HUES64 (cell line): ENCODE measurements around the gene GRM7.

ENCODE experiments used
- H3K27ac ChIP-seq: 2 replicates; pipeline ENCODE4 v1.7.0; 2013; ENCODE audit warnings: low read depth, low read length, inconsistent platforms
- H3K27me3 ChIP-seq: 2 replicates; pipeline ENCODE4 v1.6.1; 2013; ENCODE audit warnings: mild to moderate bottlenecking, low read length; ENCODE audit not compliant: insufficient read depth
- H3K36me3 ChIP-seq: 2 replicates; pipeline ENCODE4 v1.6.1; 2013; ENCODE audit warnings: mild to moderate bottlenecking, low read length; ENCODE audit not compliant: insufficient read depth
- H3K4me1 ChIP-seq: 2 replicates; pipeline ENCODE4 v1.6.1; 2013; ENCODE audit warnings: mild to moderate bottlenecking, low read length, moderate library complexity; ENCODE audit not compliant: insufficient read depth
- H3K4me3 ChIP-seq: 2 replicates; pipeline ENCODE4 v1.5.1; 2013; ENCODE audit warnings: mild to moderate bottlenecking, low read length, moderate library complexity
- H3K9ac ChIP-seq: 2 replicates; pipeline ENCODE4 v1.6.1; 2013; ENCODE audit warnings: mild to moderate bottlenecking, low read depth, low read length
- H3K9me3 ChIP-seq: 2 replicates; pipeline ENCODE4 v1.6.1; 2013; ENCODE audit warnings: low read depth, low read length; ENCODE audit not compliant: insufficient read depth
- WGBS: fragments of 150-250, 120-280 bp; methylation state at CpG from one replicate; pipeline ENCODE4 v1.1.7; 2013; ENCODE audit warnings: missing lambda C conversion rate; 5-methylcytosine and 5-hydroxymethylcytosine counted together

Gene GRM7

DNA sequence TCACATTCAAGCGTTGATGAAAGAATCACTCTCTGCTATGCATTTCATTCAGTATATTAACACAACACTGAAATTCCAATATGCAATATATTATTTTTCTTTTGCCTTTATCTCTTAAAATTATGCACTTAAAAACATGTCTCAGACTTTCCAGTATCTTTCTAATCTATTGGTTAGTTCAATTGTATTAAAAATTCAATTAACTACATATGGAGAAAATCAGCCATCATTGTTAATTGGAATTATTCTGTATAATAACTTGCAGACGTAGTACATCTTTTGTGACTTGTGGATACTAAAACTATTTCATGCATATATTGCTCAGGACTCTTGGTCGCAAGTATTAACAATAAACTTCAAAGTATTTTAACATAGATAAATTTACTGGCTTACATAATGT lies 715.6 kb downstream of the GRM7 start:
- Histone ChIP-seq H3K4me3 (no peak overlapping the region), H3K4me1 (no peaks in the 10 kb centered on the region), H3K36me3 (no peaks in the 10 kb centered on the region), H3K27me3 (no peaks in the 10 kb centered on the region), H3K27ac (no peak overlapping the region), H3K9me3 (no peaks in the 10 kb centered on the region), H3K9ac (no peak overlapping the region)
- WGBS = 88% methylated on average over 2 of the region's 3 CpGs

DNA sequence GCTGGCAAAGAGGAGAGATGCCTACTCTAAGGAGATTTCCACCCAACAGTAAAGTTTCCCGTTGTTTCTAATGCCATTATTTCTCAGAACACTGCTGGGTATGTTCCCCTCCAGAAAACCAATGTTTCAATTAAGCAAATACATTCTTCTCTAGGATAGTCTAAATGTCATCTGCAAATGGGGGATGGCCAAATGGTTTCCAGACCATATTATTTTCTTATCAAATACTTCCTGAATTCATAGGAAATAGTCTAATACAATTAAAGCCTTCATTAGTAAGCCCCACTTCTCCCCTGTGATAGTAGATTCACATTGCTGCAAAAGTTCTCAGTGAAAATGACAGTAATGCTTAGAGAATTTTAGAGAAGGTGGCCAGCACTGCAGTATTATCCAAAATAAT lies 716.6 kb downstream of the GRM7 start:
- no peaks in the 10 kb centered on the region for H3K27me3 ChIP-seq
- no peak overlapping the region for H3K27ac ChIP-seq
- no peaks in the 10 kb centered on the region for H3K36me3 ChIP-seq
- H3K9ac ChIP-seq = no peak overlapping the region
- H3K9me3 ChIP-seq = no peaks in the 10 kb centered on the region
- WGBS = 82% methylated on average over 1 of the region's 1 CpG
- no peaks in the 10 kb centered on the region for H3K4me1 ChIP-seq
- H3K4me3 ChIP-seq = no peak overlapping the region

DNA sequence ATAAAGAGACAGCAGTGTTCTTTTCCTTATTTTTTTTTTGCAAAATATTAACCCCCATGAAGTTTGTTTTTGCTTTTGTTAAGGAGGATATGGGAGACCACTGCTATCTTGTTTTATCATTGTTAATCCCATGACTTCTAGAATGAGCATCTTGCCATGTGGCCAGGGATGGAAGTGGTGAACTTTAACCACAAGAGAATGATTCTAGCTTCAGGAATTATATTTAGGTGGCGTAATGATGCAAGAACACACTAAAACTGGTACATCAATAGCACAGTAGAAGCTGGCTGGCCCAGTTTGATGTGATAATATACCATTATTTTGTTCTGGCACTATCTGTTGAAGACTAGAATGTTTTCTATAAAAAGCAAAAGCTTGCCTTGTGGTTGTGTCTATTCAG lies 720.9 kb downstream of the GRM7 start:
- Histone ChIP-seq H3K4me1 (no peaks in the 10 kb centered on the region), H3K27ac (no peak overlapping the region), H3K36me3 (no peaks in the 10 kb centered on the region), H3K9me3 (no peaks in the 10 kb centered on the region), H3K27me3 (no peaks in the 10 kb centered on the region), H3K9ac (no peak overlapping the region), H3K4me3 (no peak overlapping the region)
- 88% methylated on average over 1 of the region's 1 CpG for WGBS

DNA sequence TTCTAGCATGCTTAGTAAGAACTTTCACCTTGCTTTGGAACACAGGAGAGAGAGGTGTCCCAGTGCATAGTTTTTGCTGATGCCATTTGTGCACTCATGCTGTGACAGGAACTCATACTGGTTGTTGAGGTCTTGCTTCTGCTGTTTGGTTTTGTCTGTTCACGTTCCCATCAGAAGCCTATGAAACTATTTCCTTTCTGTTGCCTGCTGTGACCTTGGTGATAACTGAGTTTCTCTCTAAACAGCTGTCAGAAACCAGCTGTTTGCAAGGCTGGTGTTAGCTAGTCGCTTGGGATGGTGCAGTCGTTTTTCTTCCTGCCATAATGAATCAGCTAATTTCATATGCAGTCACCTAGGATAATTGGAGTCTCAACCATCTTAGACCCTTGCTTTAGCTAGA lies 724.1 kb downstream of the GRM7 start:
- H3K27me3 ChIP-seq = no peaks in the 10 kb centered on the region
- no peak overlapping the region for H3K9ac ChIP-seq
- H3K36me3 ChIP-seq = no peaks in the 10 kb centered on the region
- 84% methylated on average over 3 of the region's 3 CpGs for WGBS
- H3K9me3 ChIP-seq = no peaks in the 10 kb centered on the region
- H3K4me1 ChIP-seq = no peaks in the 10 kb centered on the region
- H3K27ac ChIP-seq = no peak overlapping the region
- H3K4me3 ChIP-seq = no peak overlapping the region

DNA sequence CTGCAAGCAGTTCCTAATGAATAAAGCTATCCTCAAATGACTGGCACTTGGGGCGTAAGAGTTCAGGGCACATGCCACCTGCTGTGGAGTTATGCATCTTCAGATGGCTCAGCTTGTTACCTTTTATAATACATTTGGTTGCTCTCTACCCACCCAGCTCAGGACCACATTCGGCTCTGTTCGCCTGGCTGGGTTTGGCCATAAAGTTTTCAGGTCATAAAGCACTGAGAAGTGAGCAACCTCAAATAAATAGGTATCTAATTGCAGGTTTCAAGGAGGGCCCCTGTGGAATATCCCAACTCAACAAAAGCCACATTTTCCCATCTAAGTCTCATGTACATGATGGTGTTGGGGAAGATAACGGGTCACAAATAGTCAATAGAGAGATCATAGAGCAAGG lies 727.3 kb downstream of the GRM7 start:
- H3K9ac ChIP-seq = no peak overlapping the region
- H3K36me3 ChIP-seq = no peaks in the 10 kb centered on the region
- 96% methylated on average over 4 of the region's 4 CpGs for WGBS
- H3K4me1 ChIP-seq = no peaks in the 10 kb centered on the region
- H3K4me3 ChIP-seq = no peak overlapping the region
- no peaks in the 10 kb centered on the region for H3K27me3 ChIP-seq
- H3K9me3 ChIP-seq = no peaks in the 10 kb centered on the region
- H3K27ac ChIP-seq = no peak overlapping the region

DNA sequence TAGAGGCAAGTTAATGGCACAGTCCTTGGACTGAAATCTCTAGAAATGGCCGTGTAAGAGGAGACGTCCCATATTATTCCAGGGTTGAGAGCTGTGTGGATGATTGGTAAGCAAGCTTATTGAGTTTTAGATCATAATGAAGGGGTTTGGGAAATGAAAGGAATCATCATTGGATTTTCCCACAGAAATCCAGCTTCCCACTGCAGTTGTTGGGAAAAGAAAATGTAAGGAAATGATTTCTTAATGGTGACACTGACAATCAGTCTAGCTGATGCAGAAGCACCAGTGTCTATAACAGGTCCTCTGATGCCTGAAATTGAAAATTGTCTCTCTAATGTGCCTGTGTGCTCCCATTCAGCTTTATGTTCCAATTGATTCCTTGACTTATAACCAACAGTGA lies 728.6 kb downstream of the GRM7 start:
- H3K4me3 ChIP-seq = no peak overlapping the region
- H3K27me3 ChIP-seq = no peaks in the 10 kb centered on the region
- 97% methylated on average over 2 of the region's 2 CpGs for WGBS
- H3K9ac ChIP-seq = no peak overlapping the region
- no peak overlapping the region for H3K27ac ChIP-seq
- no peaks in the 10 kb centered on the region for H3K36me3 ChIP-seq
- no peaks in the 10 kb centered on the region for H3K9me3 ChIP-seq
- no peaks in the 10 kb centered on the region for H3K4me1 ChIP-seq

DNA sequence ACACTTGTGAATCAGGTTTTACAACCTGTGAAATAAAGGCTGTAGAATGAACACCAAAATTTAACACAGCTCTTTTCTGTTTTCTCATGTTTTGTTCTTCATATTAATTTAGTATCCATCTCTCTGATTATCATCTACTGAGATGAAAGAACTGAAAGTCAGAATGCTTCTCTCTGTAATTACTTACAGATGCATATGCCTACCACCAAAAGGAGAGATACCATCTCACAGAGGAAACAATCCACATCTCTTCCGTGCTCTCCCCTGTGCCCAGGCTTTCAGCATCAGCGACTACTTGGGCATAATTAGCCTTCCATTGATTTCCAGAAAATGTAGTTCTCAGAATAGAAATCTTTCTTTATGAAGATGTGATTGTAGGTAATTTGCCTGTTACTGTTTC lies 741.4 kb downstream of the GRM7 start:
- Histone ChIP-seq H3K9me3 (no peaks in the 10 kb centered on the region), H3K4me3 (no peak overlapping the region), H3K36me3 (no peaks in the 10 kb centered on the region), H3K27ac (no peak overlapping the region), H3K4me1 (0 out of 2 replicates have a peak, but pooled peaks cover 6% of the 10 kb centered on the region), H3K27me3 (no peaks in the 10 kb centered on the region), H3K9ac (no peak overlapping the region)
- WGBS = 98% methylated on average over 2 of the region's 2 CpGs

DNA sequence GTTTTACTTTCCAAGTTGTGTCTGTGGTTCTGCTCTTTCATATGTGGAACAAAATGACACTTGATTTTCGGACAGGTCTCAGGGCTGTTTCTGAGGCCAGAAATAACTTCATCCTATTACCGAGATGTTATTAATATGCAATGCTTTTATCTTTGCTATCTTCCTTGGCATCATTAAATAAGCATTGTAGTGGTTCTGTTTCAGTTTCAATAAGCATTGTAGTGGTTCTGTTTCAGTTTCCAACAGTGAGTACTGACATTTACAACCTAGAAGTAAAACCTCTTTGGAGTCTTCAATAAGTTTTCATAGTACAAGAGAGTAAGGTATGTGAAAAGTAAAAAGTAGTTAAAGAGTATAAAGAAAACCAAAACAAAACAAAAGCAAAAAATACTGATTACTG lies 746.2 kb downstream of the GRM7 start:
- H3K9ac ChIP-seq = no peak overlapping the region
- no peak overlapping the region for H3K27ac ChIP-seq
- H3K4me3 ChIP-seq = no peak overlapping the region
- 90% methylated on average over 2 of the region's 2 CpGs for WGBS
- no peaks in the 10 kb centered on the region for H3K27me3 ChIP-seq
- H3K36me3 ChIP-seq = no peaks in the 10 kb centered on the region
- no peaks in the 10 kb centered on the region for H3K9me3 ChIP-seq
- H3K4me1 ChIP-seq = no peaks in the 10 kb centered on the region

DNA sequence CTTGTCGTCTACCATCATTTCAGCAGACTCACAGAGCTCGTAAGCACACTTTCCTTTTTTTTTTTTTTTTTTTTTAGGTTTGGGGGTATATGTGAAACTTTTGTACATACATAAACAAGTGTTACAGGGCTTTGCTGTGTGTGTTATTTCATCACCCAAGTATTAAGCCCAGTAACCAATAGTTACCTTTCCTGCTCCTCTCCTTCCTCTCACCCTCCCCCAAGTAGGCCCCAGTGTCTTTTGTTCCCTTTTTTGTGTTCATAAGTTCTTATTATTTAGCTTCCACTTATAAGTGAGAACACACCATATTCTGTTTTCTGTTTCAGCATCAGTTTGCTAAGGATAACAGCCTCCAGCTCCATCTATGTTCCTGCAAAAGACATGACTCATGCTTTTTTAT lies 746.8 kb downstream of the GRM7 start:
- WGBS = 100% methylated on average over 1 of the region's 2 CpGs
- no peak overlapping the region for H3K9ac ChIP-seq
- H3K9me3 ChIP-seq = no peaks in the 10 kb centered on the region

DNA sequence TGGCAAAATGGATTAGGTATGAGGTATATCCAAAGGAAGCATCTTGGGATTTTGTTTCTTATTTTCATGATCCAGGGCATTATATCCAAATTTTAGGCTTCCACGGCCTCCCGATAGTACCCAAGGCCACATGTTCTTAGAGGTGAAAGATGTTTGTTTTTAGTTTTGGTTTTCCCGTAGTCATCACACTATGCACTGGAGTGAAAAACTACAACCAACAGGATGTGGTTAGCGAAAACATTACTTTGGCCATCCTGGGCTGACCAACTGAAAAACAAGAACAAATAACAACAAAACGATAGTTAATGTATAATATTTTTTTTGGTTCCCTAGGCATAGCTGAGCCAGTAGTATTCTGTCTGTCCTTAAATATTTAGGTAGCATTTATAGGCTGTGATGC lies 749.7 kb downstream of the GRM7 start:
- no peaks in the 10 kb centered on the region for H3K36me3 ChIP-seq
- no peaks in the 10 kb centered on the region for H3K27me3 ChIP-seq
- H3K9me3 ChIP-seq = no peaks in the 10 kb centered on the region
- H3K4me1 ChIP-seq = no peaks in the 10 kb centered on the region
- no peak overlapping the region for H3K9ac ChIP-seq
- 96% methylated on average over 4 of the region's 5 CpGs for WGBS
- H3K27ac ChIP-seq = no peak overlapping the region
- H3K4me3 ChIP-seq = no peak overlapping the region

More for the DNA sequence above, 746.8 kb downstream of the GRM7 start:
- Histone ChIP-seq H3K27me3 (no peaks in the 10 kb centered on the region), H3K36me3 (no peaks in the 10 kb centered on the region), H3K4me1 (no peaks in the 10 kb centered on the region), H3K4me3 (no peak overlapping the region), H3K27ac (no peak overlapping the region)

DNA sequence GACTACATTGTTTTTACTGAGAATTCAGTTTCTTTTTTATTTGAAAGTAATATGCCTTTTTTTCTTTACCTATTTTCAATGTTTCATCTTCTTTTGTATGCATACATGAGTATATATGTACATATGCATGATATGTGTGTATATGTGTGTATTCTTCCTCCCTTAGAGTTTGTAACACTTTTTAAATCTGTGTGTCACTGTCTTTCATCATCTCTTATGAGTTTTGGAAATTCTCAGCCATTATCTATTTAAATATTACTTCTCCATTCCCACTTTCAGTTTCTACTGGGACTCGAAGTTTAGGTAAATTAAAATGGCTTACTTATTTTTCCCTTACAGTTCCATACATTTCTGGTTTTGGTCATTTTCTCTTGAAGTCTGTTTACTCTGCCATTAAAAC lies 754.1 kb downstream of the GRM7 start:
- no peaks in the 10 kb centered on the region for H3K4me1 ChIP-seq
- H3K27me3 ChIP-seq = no peaks in the 10 kb centered on the region
- H3K27ac ChIP-seq = no peak overlapping the region
- H3K9me3 ChIP-seq = no peaks in the 10 kb centered on the region
- 89% methylated on average over 1 of the region's 1 CpG for WGBS
- H3K9ac ChIP-seq = no peak overlapping the region
- no peak overlapping the region for H3K4me3 ChIP-seq
- H3K36me3 ChIP-seq = no peaks in the 10 kb centered on the region

DNA sequence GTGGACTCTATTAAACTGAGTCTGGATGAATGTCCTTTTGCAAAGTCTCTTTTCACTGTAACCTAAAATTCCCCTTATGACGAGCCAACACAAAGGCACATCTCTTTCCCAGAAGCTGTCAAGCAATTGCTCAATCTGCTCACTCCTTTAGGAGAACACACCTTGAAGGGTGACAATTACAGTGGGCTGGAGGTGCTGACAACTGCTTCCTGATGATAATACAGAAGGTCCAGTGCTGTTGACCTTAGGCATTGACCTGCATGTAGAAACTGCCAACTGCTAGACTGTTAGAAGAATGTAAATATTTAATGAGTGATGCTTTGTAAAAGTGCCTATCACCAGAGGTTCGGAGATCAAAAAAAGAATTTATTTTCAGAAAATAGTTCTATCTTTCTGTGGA lies 757.7 kb downstream of the GRM7 start:
- 88% methylated on average over 2 of the region's 2 CpGs for WGBS
- H3K4me3 ChIP-seq = no peak overlapping the region
- H3K27ac ChIP-seq = no peak overlapping the region
- H3K36me3 ChIP-seq = no peaks in the 10 kb centered on the region
- H3K4me1 ChIP-seq = no peaks in the 10 kb centered on the region
- H3K9me3 ChIP-seq = no peaks in the 10 kb centered on the region
- no peak overlapping the region for H3K9ac ChIP-seq
- H3K27me3 ChIP-seq = no peaks in the 10 kb centered on the region
